Choroid plexus epithelial cell (primary cell): Measurements from ENCODE around the gene APCDD1L.
A peak's percentile ranks its signal among the peaks of the same experiment; 100 is the strongest.

Experiments used
- DNase-seq: peaks from one replicate; pipeline ENCODE4 v3.0.0-alpha.2; 2010; ENCODE audit warnings: low read depth
- H3K4me3 ChIP-seq: 2 replicates; pipeline ENCODE4 v1.5.1; 2011; ENCODE audit warnings: low read depth, mild to moderate bottlenecking, control low read depth, low read length, moderate library complexity
- TF ChIP-seq, protein P1 (sequence below): conservative IDR thresholded peaks from 2 replicates; pipeline ENCODE4 v1.5.1; 2011; ENCODE audit warnings: low read depth, mild to moderate bottlenecking, control low read depth, inconsistent platforms, low read length, moderate library complexity

APCDD1L gene

DNA sequence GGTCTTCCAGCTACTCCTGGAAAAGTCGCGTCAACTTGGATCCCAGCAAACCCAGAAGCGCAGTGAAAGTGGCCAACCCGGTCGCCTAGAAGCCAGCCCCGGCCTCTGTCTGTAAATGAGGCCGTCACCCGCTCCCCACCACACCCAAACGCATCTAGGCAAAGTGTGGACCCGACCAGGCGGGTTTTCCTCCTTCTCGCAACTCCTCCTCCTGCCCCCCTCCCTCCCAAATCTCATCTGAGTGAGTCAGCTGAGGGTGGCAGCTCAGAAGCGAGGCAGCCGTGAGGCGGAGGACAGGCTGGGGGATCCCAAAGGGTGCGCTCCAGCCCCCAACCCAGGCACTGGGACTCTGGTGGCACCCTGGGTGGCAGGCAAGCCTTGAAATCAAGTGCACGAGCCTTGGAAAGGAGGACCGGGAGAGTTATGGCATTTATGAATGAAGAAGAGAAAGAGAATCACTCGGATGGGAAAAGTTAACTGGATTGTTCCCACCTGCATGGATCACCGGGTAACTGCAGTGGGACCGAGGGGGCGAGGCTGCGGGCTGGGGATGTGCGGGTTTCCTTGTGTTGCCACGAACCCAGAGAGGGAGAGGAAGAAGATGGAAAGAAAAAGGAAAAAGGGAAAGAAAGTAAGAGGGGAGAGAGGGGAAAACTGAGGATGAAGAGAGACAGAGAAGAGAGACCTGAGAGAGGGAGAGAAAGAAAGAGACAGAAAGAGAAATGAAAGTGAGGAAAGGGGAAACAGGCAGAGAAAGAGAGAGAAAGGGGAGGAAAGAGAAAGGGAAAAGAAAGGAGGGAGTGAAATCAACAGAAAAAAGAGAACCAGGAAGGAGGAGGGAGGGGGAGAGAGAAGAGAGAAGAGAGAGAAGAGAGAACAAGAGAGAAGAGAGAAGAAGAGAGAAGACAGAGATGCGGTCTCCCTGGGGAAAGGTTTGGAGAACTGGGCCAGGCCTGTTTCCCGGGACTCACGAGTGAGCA, at the start of gene APCDD1L:
Gene APCDD1L, minus strand, starts transcription at position 167 of the 980 bp plus-strand sequence. CDS start 692 bp downstream, outside the sequence.
- peak within 1 kb of the TSS; percentile 52 for H3K4me3 ChIP-seq
- DNase-seq = peak; percentile 36
- TF ChIP-seq, protein P1, sequence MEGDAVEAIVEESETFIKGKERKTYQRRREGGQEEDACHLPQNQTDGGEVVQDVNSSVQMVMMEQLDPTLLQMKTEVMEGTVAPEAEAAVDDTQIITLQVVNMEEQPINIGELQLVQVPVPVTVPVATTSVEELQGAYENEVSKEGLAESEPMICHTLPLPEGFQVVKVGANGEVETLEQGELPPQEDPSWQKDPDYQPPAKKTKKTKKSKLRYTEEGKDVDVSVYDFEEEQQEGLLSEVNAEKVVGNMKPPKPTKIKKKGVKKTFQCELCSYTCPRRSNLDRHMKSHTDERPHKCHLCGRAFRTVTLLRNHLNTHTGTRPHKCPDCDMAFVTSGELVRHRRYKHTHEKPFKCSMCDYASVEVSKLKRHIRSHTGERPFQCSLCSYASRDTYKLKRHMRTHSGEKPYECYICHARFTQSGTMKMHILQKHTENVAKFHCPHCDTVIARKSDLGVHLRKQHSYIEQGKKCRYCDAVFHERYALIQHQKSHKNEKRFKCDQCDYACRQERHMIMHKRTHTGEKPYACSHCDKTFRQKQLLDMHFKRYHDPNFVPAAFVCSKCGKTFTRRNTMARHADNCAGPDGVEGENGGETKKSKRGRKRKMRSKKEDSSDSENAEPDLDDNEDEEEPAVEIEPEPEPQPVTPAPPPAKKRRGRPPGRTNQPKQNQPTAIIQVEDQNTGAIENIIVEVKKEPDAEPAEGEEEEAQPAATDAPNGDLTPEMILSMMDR = no peak

DNA sequence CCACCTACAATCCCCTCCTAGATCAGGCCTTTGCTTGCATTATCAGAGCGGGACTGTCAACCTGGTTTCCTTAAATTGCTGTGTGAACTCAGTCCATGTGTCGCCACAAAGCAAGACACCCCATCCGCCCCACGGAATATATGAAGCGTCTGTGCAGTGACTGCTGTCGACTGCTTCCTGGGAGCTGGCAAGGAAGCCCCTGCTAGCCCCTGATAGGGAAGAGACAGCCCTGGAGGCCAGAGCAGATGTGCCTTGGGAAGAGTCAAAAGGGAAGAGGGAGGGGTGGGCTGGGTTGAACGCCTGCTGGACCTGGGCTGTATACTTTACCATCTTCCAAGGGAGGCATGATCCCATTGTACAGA, 44.1 kb upstream of the APCDD1L start:
- TF ChIP-seq, protein P1 = no peak
- DNase-seq = no peak
- no peak overlapping the region for H3K4me3 ChIP-seq

DNA sequence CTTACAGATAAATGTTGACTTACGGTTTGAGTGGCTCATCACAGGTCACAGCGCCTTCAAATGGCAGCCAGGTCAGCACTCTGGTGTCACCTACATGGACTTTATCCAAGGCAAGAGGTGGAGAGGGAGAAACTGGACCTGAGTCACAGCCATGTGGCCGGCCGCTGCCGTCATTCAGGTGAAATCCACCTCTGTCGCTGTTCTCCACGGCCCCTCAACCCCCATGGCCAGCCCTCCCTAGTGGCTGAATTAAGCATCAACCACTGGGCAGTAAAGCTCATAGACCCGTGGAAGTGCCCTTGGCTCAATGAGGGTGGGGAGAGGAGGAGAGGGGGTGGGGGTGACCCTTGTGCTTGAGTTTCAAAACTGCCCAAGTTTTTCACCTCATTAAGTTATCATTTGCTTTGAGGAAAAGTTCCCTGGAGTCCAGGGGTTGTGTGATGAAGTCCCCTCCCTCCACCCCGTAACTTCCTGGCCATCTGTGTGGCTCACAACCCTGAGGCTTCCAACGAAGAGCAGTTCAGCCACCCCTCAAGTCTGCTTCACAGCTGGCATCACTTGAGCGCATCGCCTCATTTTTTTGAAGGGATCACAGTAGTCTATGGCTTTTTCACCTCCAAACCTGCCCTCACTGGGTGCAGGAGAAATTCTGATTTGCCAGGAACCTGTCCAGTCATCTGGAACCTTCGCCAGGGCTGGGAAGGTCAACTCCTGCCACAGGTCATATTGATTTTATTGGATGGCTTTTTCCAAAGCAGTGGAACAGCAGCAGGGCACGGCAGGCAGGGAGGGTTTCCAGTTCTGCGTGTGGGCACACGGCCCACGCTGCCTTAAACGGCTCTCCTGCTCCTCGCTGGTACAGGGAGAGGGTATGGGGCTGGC, 43.5 kb upstream of the APCDD1L start:
- no peak overlapping the region for H3K4me3 ChIP-seq
- no peak for DNase-seq
- TF ChIP-seq, protein P1 = no peak

DNA sequence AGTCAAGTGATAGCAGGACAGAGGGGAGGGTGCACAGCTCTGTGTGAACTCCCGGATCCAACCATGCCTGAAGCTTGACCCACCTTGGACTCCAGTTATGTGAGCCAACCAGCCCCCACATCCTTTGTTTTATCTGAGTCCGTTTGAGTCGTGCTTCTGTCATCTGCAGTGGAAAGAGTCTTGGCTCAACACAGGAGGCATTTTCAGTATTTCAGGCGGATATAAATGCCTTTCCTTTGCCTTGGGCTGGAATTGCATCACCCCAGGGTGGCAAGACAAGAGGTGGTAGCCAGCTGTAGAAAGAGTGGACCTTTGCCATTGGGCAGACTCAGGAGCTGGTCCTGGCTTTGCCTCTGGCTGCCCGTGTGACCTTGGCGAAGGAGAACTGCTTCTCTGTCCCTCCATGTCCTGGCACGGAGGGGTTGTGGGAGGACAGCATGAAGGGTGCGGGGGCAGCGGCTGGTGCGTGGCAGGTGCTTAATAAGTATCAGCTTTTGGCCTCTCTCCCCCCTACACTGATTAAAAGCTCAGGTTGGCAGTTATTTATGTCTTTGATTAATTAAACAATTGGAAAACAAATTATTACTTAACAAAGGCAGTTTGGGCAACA, 42.6 kb upstream of the APCDD1L start:
- DNase-seq = no peak
- no peak overlapping the region for H3K4me3 ChIP-seq
- TF ChIP-seq, protein P1 = no peak

DNA sequence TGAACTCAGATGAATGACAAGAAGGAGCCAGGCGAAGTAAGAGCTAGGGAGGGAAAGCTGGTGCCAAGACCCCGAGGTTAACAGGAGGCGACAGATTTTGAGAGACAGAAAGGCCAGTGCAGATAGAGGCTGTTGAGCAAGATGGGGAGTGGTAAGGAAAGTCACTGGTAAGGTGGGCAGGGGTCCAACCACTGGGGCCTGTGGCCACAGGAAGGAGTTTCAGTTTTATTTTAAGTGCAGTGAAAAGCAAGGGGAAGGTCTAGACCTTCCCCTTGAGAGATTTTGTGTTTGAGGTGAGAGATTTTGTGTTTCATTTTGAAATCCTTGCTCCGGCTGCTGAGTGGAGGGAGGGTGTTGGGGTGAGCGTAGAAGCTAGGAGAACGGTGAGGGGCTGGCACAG, 41.8 kb upstream of the APCDD1L start:
- H3K4me3 ChIP-seq = no peak overlapping the region
- TF ChIP-seq, protein P1 = no peak
- no peak for DNase-seq

DNA sequence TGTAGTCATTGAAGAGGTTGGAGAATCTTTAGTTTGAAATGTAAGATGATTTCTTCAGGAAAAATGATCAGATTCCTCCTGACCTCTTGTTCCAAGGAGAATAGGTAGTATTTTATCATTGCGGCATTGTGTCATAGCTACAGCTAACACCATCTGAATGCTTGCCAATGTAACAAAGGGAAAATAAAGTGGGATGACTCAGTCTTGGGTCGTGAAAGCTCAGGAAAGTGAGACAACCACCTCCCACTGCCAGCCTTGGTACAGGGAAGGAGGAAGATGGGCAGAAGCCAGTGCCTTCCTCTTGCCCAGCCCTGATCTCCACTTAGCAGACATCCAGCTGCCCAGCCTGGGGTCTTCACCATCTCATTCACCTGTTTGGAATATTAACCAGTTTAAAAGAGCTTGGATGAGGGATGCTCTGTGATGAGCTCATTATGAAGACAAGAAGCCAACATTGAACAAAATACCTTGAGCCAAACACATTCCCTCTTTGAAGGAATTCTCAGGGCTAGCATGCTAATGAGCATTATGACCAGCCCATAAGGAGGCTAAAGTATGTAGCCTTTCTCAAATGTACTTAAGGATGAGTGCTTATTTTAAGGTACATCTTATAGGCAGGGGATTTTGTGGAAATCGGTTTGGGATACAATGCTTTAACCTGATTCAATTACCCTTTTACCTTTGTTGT, 40.0 kb upstream of the APCDD1L start:
- no peak overlapping the region for H3K4me3 ChIP-seq
- TF ChIP-seq, protein P1 = no peak
- DNase-seq = peak; percentile 65
